ENCODE measurements around the gene NOD1.

NOD1 gene

DNA sequence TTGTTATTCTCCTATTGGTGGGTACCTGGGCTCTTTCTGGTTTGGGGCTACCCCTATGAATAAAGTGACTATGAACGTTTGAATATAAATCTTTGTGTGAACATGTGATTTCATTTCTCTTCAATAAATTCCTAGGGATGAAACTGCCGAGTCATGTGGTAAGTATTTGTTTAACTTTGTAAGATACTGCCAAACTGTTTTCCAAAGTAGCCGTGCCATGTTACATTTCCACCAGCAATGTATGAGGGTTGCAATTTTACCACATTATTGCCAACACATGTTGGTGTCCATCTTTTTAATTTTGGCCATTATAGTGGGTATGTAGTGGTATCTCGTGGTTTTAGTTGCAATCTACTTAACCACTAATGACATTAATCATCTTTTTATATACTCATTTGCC is 99.5 kb downstream of the NOD1 start:
- in situ Hi-C loops (cut with MboI; ENCODE audit: low sequenced_read_pairs), result no loop called here

DNA sequence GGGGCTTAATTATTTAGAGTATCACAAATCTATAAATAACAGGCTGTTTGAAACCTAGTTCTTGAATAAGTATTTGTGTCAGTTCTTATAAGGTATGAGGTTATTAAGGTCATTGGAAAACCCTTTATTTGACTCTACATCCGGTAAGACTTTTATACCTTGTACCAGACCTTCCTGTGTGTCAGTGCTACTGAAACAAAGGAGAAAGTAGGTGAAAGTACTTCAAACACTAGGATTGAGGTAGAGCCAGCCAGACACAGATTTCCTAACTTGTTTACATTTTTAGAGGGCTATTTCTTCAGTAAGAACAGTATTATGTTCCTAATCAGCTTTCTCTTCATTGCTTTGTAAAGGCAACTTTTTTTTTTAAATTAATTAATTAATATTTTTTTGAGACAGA is 100.3 kb downstream of the NOD1 start:
- in situ Hi-C loops (cut with MboI; ENCODE audit: low sequenced_read_pairs), result no loop called here

Measured in hTERT RPE-1 (cell line).